HG02884 (cell line): ENCODE data around the gene ENO1.
"Not testable (repeated sequence)": the region's sequence is repeated elsewhere in the genome, so short reads cannot be mapped to it uniquely, and the experiment has no call there.

Experiments used
- ATAC-seq: cut with Tn5 transposase; IDR thresholded peaks from one replicate; pipeline ENCODE4 v1.9.1; 2021; ENCODE audit warnings: mild to moderate bottlenecking, moderate library complexity; ENCODE audit not compliant: unreplicated experiment

ENO1 gene

GRCh38 chr1:8897505-8897904 lies 19.0 kb upstream of the ENO1 start:
- not testable (repeated sequence) for ATAC-seq

GRCh38 chr1:8896775-8897174 lies 18.3 kb upstream of the ENO1 start:
- ATAC-seq: not testable (repeated sequence)

GRCh38 chr1:8892026-8892425 lies 13.5 kb upstream of the ENO1 start:
- ATAC-seq: no peak

GRCh38 chr1:8891401-8891800 lies 12.9 kb upstream of the ENO1 start:
- ATAC-seq: no peak

- no peak for ATAC-seq
Observed at GRCh38 chr1:8889925-8890785, 11.7 kb upstream of the ENO1 start.

- ATAC-seq: no peak
Observed at GRCh38 chr1:8889103-8889846, 10.8 kb upstream of the ENO1 start.

DNA sequence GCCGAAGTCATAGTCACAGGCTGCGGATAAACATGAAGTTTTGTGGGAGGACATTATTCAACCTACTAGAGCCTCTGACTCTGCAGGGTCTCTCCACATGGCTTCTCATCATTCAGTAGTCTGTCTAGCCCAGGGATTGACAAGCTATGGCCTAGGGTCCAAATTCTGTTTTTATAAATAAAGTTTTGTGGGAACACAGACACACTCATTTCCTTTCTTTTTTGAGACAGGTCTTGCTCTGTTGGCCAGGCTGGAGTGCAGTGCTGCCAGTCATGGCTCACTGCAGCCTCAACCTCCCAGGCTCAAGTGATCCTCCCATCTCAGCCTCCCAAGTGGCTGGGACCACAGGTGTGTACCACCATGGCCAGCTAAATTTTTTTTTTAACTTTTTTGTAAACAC lies 8.1 kb upstream of the ENO1 start:
- ATAC-seq: no peak

- not testable (repeated sequence) for ATAC-seq
Observed at GRCh38 chr1:8886031-8886524, 7.6 kb upstream of the ENO1 start.

GRCh38 chr1:8884105-8884504 lies 5.6 kb upstream of the ENO1 start:
- ATAC-seq: not testable (repeated sequence)

GRCh38 chr1:8883491-8883890 lies 5.0 kb upstream of the ENO1 start:
- no peak for ATAC-seq

- no peak for ATAC-seq
Observed at GRCh38 chr1:8879922-8880676, 1.6 kb upstream of the ENO1 start.

DNA sequence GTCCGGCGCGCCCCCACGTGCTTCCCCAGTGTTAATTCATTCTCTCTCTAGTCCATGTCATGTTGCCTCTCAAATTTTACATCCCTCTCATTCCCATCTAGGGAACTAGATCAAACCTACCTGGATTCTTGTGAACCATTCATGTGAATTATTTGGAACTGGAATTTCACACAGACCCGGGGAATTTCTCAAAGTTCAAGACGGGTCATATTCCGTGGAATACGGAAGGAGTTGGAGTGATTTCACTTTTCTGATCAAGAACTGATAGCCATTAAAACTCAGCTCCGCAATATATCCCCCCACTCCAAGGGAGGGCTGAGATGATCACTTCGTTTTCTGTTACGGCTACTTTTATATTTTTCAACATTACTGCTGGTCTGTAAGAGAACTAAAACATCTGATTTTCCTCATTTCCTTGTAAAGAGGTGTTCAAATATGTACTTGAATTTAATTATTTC lies 1.0 kb upstream of the ENO1 start:
- no peak for ATAC-seq

DNA sequence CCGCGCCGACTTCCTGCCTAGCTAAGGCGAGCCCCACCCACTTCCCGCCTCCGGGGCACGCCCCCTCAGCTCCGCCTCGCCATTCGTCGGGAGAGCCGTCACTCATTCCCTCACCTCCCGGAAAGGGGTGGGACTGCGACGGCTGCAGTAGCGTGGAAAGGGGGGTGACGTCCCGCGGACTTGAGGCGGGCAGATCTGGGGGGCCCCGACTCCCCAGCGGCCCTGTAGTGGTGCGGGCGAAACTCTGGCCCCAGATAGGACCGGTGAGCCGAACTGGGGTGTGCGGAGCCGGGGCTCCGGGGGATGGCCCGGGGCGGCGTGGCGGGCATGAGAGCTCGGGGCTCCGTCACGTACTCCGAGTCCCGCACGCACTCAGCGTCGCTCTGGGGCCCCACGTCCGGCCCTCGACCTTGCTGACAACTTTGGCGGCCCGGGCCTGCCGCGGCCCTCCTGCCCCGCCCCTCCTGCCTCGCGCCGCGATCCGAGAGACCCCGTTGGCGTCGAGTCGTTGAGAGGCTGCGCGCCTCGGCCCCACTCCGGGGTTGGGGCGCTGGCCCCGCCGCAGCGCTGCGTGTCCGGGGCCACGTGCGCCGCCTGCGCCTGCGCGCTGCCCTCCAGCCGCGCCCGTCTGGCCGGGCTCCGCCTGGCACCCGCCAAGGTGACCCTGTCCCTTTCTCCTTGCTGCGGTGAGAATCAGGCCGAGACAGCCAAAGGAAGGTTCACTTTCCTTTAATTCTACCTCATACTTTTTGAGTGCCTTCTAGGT lies 395 bp upstream of the ENO1 start:
- peak; percentile 69 for ATAC-seq

DNA sequence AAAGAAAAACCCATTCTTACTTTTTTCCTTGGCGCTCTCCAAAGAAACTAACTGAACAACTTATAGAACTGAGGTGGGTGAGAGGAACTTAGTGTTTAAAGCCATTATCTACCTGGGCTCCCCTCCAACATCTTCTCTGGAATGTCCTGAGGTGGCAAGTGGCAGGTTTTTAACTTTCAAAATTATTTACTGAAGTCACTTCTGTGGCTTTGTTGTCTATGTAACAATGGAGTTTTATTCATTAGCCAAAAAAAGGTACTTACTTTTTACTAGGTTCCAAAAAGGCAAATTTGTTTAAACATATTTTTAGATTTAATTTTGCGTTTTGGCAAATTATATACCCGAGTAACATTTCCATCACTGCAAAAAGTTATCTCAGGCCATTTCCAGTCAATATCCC lies 2.4 kb downstream of the ENO1 start:
- no peak for ATAC-seq

GRCh38 chr1:8875216-8875861 lies 3.1 kb downstream of the ENO1 start:
- ATAC-seq: no peak

DNA sequence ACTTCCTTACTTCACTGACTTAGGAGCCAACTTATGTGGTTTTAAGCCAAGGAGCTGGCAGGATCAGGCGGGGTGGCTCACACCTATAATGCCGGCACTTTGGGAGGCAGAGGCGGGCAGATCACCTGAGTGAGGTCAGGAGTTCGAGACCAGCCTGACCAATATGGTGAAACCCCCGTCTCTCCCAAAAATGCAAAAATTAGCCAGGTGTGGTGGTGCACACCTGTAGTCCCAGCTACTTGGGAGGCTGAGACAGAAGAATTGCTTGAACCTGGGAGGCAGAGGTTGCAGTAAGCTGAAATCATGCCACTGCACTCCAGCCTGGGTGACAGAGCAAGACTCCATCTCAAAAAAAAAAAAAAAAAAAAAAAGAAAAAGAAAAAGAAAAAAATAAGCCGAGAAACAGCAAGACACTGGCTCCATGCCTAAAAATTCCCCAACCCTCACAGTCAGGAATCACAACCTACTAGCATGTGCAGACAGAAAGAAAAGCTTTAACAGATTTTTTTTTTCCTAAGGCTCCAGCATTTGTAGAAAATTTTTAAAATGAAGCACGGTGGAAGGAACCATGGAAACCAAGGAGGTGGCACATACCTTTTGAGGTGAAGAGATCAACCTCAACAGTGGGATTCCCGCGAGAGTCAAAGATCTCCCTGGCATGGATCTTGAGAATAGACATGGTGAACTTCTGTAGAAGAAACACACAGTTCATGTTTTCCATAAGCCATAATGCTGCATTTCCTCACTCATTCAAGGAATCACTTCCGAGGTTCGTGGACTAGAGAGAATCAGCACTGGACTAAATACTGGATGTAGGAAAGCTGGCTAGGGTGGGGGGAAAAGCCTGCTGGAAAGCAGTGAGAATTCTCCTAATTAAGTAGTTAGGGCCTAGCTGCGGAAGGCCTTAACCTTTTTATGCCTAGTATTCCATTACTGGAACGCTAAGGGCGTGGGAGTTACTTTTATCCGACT lies 4.0 kb downstream of the ENO1 start:
- no peak for ATAC-seq

DNA sequence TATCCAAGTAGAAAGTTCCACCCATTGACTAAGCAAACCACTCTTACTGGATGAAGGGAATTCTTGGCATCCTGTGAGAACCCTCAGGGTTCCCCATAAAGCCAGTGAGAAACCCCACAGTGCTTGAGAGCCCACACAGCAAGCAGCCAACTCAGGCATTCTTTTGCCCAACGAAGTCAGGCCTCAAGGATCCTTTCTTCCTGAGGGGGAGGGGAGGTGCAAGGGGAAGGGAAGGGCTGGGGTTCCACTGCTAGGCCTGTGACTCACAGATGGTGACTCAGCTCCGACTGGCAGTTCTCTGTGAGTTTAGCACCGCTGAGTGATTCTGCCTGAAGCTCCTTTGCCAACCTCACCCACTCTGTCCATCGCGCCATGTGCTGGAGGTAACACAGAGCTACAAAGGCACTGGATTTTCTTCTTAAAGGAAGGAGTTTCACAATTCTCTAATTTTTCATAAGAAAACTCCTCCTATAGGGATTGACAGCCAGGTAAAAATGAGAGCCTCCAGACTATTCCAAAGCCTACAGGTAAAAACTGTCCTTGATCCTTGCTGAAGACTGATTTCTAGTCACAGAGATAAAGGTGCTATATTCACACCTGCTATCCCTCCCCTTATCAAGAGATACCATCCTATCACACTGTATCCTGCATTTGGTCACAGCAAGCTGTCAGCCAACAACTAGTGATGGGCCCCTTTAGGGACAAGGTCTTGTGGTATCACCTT lies 4.8 kb downstream of the ENO1 start:
- ATAC-seq: no peak

DNA sequence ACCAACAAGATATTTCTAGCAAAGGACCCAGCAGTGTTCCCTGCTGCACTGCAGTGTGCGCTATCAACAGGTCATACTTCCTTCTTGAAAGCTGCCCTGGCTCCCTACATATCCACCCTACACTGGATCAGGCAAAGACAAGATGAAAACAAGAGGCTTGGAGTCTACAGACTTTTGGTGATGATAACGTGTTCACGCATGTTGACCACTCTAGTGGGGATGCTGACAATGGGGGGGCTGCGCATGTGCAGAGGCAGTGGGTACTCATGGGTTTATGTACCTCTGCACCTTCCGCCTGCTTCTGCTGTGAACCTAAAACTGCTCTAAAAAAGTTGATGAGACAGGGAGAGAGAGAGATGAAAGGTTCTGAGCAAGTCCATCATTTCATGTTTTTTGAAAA lies 5.5 kb downstream of the ENO1 start:
- no peak for ATAC-seq
